Lower leg skin (tissue), 3 donors: ENCODE data around the gene R3HDML.

Experiments
- POLR2A ChIP-seq, 2 donors: fragments of 450-650 bp; IDR thresholded peaks; one replicate each; pipeline ENCODE4 v1.6.1; 2016 to 2017; ENCODE audit warnings: antibody characterized with exemption in 2 of 2, mild to moderate bottlenecking in 1 of 2, moderate library complexity in 1 of 2
- TF ChIP-seq, protein P1 (sequence below), 3 donors: fragments of 450-650 bp; IDR thresholded peaks; one replicate each; pipeline ENCODE4 v1.5.1; 2016; ENCODE audit warnings: antibody characterized with exemption in 3 of 3, mild to moderate bottlenecking in 3 of 3, moderate library complexity in 2 of 3

DNA sequence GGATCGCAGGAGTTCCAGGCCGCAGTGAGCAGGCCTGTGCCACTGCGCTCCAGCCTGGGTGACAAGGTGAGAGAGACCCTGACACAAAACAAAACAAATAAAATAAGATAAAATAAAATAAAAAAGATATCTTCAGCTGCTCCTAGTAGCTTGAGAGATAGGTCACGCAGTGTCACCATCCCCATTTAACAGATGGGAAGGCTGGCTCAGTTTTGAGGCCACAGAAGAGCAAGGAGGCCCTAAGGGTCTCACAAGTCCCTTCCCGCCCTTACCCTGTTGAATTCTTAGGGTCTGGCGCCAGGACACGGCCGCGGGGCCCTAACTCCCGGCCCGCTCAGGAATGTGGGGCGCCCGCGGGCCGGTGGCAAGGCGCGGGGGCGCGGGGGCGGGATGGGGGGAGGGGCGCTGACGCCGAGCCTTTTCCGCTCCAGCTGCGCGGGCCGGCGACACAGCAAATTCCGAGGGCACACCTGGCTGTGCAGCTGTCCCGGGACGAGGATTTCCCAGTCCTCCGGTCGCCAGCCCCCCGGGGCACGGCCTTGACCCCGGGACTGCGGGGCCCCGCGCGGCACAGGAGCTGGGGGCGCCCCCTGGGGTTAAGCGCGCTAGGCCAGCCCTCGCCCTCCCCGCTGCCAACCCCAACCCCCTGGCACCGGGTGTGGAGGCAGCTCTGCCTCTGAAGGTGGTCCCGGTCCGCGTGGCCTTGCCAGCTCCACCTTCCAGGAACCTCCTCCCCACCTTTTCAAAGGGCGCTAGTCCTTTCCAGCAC, 10.3 kb upstream of the R3HDML start:
- TF ChIP-seq, protein P1, sequence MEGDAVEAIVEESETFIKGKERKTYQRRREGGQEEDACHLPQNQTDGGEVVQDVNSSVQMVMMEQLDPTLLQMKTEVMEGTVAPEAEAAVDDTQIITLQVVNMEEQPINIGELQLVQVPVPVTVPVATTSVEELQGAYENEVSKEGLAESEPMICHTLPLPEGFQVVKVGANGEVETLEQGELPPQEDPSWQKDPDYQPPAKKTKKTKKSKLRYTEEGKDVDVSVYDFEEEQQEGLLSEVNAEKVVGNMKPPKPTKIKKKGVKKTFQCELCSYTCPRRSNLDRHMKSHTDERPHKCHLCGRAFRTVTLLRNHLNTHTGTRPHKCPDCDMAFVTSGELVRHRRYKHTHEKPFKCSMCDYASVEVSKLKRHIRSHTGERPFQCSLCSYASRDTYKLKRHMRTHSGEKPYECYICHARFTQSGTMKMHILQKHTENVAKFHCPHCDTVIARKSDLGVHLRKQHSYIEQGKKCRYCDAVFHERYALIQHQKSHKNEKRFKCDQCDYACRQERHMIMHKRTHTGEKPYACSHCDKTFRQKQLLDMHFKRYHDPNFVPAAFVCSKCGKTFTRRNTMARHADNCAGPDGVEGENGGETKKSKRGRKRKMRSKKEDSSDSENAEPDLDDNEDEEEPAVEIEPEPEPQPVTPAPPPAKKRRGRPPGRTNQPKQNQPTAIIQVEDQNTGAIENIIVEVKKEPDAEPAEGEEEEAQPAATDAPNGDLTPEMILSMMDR (IDR thresholded peaks at IDR 0.05) = no peak
- no peak for TF ChIP-seq POLR2A (IDR thresholded peaks at IDR 0.05)
